Muscle layer of duodenum (tissue), 2 donors: ENCODE measurements around the gene PLXNA4.

Experiments used
- H3K27ac ChIP-seq: one replicate; pipeline ENCODE4 v1.7.0; 2013; ENCODE audit warnings: mild to moderate bottlenecking, low read length
- H3K27me3 ChIP-seq: one replicate; pipeline ENCODE4 v1.7.0; 2013; ENCODE audit warnings: low read depth, mild to moderate bottlenecking, control low read depth, low read length
- H3K36me3 ChIP-seq, 2 donors: one replicate each; pipeline ENCODE4 v1.7.0; 2013; ENCODE audit warnings: low read length in 2 of 2, control low read depth in 1 of 2, mild to moderate bottlenecking in 1 of 2; ENCODE audit not compliant: insufficient read depth in 2 of 2, control insufficient read depth in 1 of 2
- H3K4me1 ChIP-seq, 2 donors: one replicate each; pipeline ENCODE4 v1.7.0; 2013; ENCODE audit warnings: low read length in 2 of 2, mild to moderate bottlenecking in 2 of 2, control low read depth in 1 of 2, moderate library complexity in 1 of 2; ENCODE audit not compliant: insufficient read depth in 2 of 2, control insufficient read depth in 1 of 2
- H3K4me3 ChIP-seq, 2 donors: one replicate each; pipeline ENCODE4 v1.7.0; 2013; ENCODE audit warnings: low read length in 2 of 2, low read depth in 1 of 2, mild to moderate bottlenecking in 1 of 2
- H3K9me3 ChIP-seq, 2 donors: one replicate each; pipeline ENCODE4 v1.7.0; 2013; ENCODE audit warnings: low read length in 2 of 2, control low read depth in 1 of 2, mild to moderate bottlenecking in 1 of 2; ENCODE audit not compliant: control insufficient read depth in 1 of 2
- donor health status: healthy.

PLXNA4 gene

DNA sequence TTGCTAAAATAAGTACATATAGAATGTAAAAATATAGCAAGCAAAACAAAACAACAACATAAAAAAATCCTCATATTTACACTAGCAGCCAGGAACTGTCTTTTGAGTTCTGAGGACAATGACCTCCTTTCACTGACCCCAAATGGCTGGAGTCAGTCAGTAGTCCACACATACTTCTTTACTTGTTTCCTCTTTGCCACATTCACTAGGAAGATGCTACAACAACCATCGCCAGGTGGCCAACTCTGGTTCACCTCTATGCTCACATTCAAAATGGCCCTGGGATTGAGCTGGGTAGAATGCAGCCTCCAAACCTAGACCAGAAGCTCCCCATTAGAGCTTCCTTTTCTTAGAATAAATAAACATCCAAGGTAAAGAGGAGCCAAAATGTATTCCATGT is 356.2 kb downstream of the PLXNA4 start:
- no peaks in the 10 kb centered on the region for H3K4me1 ChIP-seq
- H3K36me3 ChIP-seq = no peaks in the 10 kb centered on the region
- no peak overlapping the region for H3K27ac ChIP-seq
- no peak overlapping the region for H3K4me3 ChIP-seq
- no peaks in the 10 kb centered on the region for H3K27me3 ChIP-seq
- no peaks in the 10 kb centered on the region for H3K9me3 ChIP-seq

DNA sequence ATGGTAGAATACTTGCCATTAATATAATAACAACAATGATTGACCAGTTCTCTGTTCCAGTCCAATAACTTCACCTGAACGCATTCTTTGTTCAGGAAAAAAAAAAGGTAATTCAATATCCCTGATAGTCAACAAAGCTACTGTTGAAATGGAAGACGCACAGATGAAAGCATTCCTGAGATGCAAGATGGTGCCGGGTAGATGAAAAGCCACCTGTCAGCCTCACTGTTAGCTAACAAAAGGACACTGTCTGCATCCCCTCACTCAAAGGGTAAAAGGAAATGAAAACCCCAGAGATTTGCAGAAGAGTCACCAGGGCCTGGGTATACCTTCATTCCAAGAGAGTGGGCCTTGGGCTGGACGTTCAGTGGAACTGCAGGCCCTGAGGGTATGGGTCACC is 357.4 kb downstream of the PLXNA4 start:
- Histone ChIP-seq H3K27ac (no peak overlapping the region), H3K9me3 (no peaks in the 10 kb centered on the region), H3K27me3 (no peaks in the 10 kb centered on the region), H3K4me1 (no peaks in the 10 kb centered on the region), H3K4me3 (no peak overlapping the region), H3K36me3 (no peaks in the 10 kb centered on the region)

DNA sequence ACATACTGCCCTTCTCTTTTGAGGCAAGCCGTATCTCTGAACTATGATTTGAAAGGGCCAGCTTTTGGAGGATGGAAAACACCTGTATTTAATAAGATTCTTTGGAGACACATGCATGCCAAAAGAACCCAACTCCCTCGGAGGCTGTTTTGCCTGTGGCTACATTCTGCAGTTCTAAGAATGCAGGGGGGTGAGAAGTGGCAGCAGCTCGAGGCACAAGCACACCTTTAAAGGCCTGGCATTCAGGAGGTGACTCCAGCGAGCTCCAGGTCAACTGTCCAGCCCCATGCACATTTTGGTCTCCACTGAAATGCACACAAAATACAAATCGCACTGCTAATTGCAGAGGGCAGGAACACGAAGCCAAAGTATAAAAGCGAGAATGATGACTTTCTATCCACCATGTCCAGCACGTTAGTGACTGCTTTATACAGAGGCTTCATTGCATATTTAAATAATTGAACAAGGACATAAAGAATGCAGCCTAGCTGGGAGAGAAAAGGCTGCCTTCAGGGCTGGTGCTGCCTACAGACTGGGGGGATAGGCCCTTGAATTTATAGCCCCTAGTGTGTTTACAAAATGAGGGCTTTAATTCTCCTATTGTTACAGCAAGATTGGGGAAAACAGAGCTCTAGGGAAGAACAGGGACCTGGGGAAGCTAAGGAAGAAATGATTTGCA is 359.3 kb downstream of the PLXNA4 start:
- H3K27ac ChIP-seq = no peak overlapping the region
- H3K9me3 ChIP-seq = no peaks in the 10 kb centered on the region
- no peaks in the 10 kb centered on the region for H3K27me3 ChIP-seq
- no peaks in the 10 kb centered on the region for H3K36me3 ChIP-seq
- H3K4me3 ChIP-seq = no peak overlapping the region
- no peaks in the 10 kb centered on the region for H3K4me1 ChIP-seq

DNA sequence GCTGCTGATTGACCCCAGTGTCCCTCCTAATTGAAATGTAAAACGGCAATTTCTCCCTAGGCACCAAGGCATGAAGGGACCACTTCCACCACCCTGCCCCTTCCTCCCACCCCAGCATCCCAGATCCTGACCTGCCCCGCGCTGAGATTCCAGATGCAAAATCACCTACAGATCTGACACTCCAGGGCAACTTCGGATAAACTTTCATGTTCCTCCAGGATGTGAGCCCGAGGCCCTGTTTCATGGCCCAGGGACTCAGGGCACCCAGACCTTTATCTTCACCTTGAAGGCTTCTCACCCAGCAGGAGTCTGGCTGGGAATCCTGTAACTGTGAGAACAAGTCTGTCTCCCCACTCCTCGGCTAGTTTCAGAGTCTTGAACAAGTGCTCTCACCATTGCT is 361.8 kb downstream of the PLXNA4 start:
- H3K27me3 ChIP-seq = no peaks in the 10 kb centered on the region

DNA sequence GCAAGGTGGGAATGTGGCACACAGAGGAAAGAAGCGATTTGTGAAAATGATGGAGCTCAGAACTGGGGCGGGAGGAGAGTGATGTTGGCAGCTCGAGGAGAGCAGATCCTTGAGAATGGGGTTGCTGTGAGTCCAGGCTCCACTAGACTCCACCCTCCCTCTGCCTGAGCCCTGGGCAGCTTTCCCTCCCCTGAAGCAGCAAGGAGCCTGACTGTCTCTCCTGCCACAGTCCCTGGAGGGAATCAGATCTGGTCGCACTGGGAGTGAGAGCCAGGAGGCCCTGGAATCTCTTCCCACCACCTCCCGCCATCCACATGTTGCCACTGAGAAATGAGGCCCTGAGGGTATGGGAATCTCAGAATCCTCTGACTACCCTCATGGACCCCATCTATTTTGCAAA is 362.7 kb downstream of the PLXNA4 start:
- Histone ChIP-seq H3K27me3 (no peaks in the 10 kb centered on the region), H3K27ac (no peak overlapping the region), H3K36me3 (no peaks in the 10 kb centered on the region), H3K4me3 (no peak overlapping the region), H3K4me1 (no peaks in the 10 kb centered on the region), H3K9me3 (no peaks in the 10 kb centered on the region)

More for the DNA sequence above, 361.8 kb downstream of the PLXNA4 start:
- Histone ChIP-seq H3K4me1 (no peaks in the 10 kb centered on the region), H3K27ac (no peak overlapping the region), H3K36me3 (no peaks in the 10 kb centered on the region), H3K9me3 (no peaks in the 10 kb centered on the region), H3K4me3 (no peak overlapping the region)

DNA sequence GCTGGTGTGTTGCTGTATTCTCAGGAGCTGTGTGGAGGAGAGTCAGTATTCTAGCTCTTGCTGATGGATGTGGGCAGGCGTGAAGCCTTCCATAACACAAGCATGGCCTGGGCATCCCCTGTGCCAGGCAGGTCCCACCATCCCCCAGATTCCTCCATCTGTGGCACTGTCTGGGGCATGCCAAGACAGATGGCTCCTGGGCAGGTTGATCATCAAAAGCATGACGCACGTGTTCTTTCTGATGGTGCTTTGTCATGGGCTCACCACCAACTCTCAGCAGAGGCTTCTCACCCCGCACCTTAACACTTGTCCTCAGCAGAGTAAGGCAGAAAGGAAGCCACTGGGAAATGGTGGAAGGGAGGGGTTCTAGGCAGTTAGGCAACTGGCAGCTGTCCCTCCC is 364.3 kb downstream of the PLXNA4 start:
- Histone ChIP-seq H3K4me1 (no peaks in the 10 kb centered on the region), H3K9me3 (no peaks in the 10 kb centered on the region), H3K27me3 (no peaks in the 10 kb centered on the region), H3K27ac (no peak overlapping the region), H3K4me3 (no peak overlapping the region), H3K36me3 (no peaks in the 10 kb centered on the region)

DNA sequence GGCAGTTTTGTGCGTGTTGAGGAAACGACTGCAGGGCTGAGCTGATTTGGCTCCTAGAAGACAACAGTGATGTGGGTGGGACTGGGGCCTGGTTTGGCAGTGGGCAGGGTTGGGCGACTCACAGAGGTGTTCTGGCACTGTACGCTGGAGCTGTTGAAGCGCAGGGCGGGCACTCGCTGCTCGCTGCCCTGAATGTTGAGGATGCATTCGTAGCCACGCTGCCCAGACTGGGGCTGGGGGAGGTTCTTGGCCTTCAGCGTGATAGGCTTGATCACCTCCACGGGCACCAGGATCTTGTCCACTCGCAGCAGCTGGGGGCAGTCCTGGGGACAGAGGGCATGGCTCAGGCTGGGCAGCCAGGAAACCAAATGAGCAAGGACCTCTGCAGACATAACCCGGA is 365.4 kb downstream of the PLXNA4 start:
- Histone ChIP-seq H3K9me3 (no peaks in the 10 kb centered on the region), H3K4me3 (no peak overlapping the region), H3K27me3 (no peaks in the 10 kb centered on the region), H3K4me1 (no peaks in the 10 kb centered on the region), H3K36me3 (no peaks in the 10 kb centered on the region), H3K27ac (no peak overlapping the region)

DNA sequence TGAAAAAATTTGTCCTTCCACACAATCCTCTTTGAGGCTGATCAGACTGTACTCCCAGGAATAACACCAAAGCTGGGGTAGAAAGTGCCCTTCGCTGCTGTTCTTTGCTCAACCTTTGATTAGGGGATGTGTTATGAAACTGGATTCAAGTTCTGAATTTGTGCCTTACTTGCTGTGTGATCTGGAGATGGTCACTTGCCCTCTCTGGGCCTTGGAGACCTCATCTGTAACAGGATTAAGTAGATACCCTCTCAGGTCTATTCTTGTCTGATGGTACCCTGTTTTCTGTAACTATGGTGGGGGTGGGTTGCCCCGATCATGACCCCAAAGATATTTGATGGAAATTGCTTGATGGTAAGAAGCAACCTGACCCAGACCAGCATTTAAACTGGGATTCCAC is 368.5 kb downstream of the PLXNA4 start:
- H3K4me3 ChIP-seq = no peak overlapping the region

DNA sequence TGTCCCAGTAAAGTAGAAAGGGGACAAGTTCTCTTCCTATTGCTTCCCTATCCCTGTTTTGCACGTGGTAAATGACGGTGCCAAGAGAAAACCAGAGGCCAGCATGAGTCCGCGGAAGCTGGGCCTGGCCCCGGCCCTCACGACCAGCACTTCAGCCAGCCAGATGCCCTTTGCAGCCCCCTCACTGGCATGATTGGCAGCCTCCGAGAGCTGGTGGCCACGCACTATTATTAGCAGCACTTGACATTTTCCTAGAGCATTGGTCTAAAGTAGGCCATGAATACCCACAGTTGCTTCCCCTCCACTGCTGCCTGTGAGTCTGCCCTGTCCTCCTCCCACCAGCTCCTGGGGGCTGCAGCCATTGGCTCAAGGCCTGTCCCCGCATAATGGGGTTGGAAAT is 369.1 kb downstream of the PLXNA4 start:
- H3K27me3 ChIP-seq = no peaks in the 10 kb centered on the region
- no peaks in the 10 kb centered on the region for H3K36me3 ChIP-seq
- no peaks in the 10 kb centered on the region for H3K9me3 ChIP-seq
- H3K4me1 ChIP-seq = no peaks in the 10 kb centered on the region
- H3K27ac ChIP-seq = no peak overlapping the region
- H3K4me3 ChIP-seq = no peak overlapping the region

More for the DNA sequence above, 368.5 kb downstream of the PLXNA4 start:
- Histone ChIP-seq H3K4me1 (no peaks in the 10 kb centered on the region), H3K9me3 (no peaks in the 10 kb centered on the region), H3K36me3 (no peaks in the 10 kb centered on the region), H3K27me3 (no peaks in the 10 kb centered on the region), H3K27ac (no peak overlapping the region)

DNA sequence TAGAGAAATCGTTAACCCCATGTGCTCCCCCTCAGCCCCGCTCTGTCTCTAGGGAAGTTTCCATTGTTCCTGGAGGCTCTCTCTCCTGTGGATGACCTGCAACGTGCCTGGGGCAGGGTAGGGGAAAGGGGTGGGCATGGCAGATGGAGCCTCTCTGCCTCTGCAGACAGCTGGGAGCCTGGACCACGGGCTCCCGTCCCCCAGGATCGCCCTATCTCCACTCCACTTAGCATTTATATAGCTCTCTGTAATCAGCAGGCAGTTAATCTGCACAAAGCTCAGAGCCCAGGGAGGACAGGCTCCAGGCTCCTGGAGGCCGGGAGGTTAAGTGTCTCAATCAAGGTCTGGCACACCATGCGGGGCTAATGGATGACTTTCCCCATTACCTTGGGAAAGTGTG is 369.7 kb downstream of the PLXNA4 start:
- Histone ChIP-seq H3K4me3 (no peak overlapping the region), H3K9me3 (no peaks in the 10 kb centered on the region), H3K36me3 (no peaks in the 10 kb centered on the region), H3K27me3 (no peaks in the 10 kb centered on the region), H3K4me1 (no peaks in the 10 kb centered on the region), H3K27ac (no peak overlapping the region)

DNA sequence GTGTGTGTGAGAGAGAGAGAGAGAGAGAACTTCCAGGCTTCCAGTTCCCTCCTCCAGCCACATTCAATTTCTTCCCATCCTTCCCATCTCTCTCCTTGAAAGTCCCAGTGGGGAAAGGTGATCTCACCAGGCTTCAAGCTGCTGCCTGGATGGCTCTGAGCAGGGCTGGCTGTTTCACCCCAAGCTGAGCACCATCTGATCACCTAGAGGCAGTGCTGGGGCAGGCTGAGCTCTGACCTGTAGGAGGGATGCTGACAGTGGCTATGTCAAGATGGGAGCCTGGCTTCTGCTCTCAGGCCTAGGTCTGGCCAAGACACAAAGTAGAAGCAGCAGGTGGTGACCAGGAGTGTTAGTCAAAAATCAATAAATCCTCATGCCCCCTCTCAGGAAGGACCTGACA is 370.8 kb downstream of the PLXNA4 start:
- no peaks in the 10 kb centered on the region for H3K36me3 ChIP-seq
- no peaks in the 10 kb centered on the region for H3K27me3 ChIP-seq
- no peaks in the 10 kb centered on the region for H3K9me3 ChIP-seq

DNA sequence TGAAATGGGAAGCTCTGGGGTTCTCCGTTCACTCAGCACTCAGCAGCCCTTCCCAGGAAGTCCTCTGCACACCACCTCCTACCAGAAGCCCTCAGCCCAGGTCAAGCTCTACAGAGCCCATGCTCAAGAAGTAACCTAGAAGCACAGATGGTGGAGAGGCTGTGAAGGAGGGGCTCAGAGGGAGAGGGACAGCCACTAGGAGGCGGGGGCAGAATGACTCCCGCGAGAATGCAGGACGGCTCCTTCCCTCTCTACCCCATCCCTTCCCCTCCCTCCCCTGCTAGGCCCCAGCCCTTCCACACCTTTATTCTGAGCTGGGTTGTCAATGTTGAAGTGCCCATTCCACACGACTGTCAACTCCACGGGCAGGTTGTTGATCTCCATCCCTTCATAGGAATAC is 373.2 kb downstream of the PLXNA4 start:
- Histone ChIP-seq H3K27ac (no peak overlapping the region), H3K27me3 (no peaks in the 10 kb centered on the region), H3K36me3 (no peaks in the 10 kb centered on the region), H3K9me3 (no peaks in the 10 kb centered on the region), H3K4me3 (no peak overlapping the region), H3K4me1 (no peaks in the 10 kb centered on the region)

More for the DNA sequence above, 370.8 kb downstream of the PLXNA4 start:
- no peaks in the 10 kb centered on the region for H3K4me1 ChIP-seq
- H3K4me3 ChIP-seq = no peak overlapping the region
- no peak overlapping the region for H3K27ac ChIP-seq
